GM18951 (cell line): ENCODE measurements around the gene FASTK.
"Not testable (repeated sequence)": the region's sequence is repeated elsewhere in the genome, so short reads cannot be mapped to it uniquely, and the experiment has no call there.

Source experiments
- POLR2A ChIP-seq: IDR thresholded peaks from 4 replicates; pipeline ENCODE4 v1.6.1; 2011; ENCODE audit warnings: mild to moderate bottlenecking; ENCODE audit not compliant: insufficient read length, insufficient read depth; ENCODE audit errors: extremely low read depth
- in situ Hi-C: fragments of 300-500 bp; cut with MboI; formaldehyde crosslinking; loops from one replicate; pipeline ENCODE4 v1.12.0; 2022; ENCODE audit warnings: low sequenced_read_pairs, mixed read lengths, inconsistent platforms; ENCODE audit not compliant: unreplicated experiment

The FASTK gene

DNA sequence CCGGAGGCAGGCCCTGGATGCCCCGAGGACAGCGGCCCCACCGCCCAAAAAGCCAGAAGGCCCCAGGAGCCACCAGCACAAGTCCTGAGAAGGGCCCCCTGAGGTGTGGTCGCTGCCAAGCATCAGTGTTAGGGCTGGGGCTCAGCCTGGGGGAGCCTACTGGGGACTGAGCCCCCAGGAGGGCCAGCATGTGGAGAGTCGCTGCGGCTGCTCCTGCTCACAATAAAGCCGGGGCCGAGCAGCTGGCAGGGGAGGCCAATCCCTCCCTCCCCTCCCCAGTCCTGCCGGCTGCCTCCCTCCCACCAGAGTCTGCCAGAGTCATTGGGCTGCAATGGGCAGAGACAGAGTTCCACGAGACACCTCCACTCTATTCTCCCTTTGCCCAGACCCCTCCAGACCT, 35.3 kb downstream of the FASTK start:
- TF ChIP-seq POLR2A: no peak

DNA sequence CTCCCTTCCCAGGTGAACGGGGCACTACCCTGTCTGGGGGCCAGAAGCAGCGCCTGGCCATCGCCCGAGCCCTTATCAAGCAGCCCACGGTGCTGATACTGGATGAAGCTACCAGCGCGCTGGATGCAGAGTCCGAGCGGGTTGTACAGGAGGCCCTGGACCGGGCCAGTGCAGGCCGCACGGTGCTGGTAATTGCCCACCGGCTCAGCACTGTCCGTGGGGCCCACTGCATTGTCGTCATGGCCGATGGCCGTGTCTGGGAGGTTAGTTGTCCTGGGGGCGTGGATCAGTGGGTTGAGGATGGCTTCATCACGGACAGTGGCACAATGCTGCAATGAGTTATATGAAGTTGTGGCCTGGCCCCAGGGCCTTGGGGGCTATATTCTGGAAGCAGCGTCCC, 36.6 kb downstream of the FASTK start:
- in situ Hi-C loops: no loop called here
- no peak for TF ChIP-seq POLR2A

More for the DNA sequence above, 35.3 kb downstream of the FASTK start:
- in situ Hi-C loops: no loop called here

DNA sequence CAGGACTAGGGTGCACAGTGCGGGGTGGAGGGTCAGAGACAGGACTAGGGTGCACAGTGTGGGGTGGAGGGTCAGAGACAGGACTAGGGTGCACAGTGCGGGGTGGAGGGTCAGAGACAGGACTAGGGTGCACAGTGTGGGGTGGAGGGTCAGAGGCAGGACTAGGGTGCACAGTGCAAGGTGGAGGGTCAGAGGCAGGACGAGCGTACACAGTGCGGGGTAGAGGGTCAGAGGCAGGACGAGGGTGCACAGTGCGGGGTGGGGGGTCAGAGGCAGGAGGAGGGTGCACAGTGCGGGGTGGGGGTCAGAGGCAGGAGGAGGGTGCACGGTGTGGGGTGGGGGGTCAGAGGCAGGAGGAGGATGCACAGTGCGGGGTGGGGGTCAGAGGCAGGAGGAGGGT, 37.2 kb downstream of the FASTK start:
- in situ Hi-C loops: not testable (repeated sequence)

DNA sequence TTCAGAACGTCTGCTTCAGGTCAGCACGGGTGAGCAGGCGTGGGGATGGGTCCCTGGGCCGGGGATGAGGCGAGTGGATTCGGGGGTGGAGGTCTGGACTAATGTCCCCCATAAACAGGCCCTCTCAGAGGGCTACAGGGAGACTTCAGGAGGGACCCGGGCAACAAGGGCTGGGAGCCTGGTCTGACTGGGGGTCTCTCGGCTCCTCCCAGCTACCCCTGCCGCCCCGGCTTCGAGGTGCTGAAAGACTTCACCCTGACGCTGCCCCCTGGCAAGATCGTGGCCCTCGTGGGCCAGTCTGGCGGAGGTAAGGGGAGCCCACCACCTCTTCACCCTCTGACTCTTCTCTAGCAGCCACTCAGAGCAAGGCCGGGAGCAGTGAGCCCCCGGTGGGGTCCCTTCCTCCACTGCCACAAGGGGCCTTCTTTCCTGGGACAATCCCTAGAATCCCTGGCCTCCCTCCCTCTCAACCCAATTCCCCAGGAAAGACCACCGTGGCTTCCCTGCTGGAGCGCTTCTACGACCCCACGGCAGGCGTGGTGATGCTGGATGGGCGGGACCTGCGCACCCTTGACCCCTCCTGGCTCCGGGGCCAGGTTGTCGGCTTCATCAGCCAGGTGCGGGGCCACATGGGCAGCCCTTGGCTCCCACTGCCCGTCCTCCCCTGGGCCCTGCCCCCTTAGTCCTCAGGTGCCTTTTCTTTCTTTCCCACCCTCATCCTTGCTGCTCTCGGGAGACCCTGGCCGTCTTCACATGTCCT, 39.8 kb downstream of the FASTK start:
- in situ Hi-C loops: no loop called here
- no peak for TF ChIP-seq POLR2A

DNA sequence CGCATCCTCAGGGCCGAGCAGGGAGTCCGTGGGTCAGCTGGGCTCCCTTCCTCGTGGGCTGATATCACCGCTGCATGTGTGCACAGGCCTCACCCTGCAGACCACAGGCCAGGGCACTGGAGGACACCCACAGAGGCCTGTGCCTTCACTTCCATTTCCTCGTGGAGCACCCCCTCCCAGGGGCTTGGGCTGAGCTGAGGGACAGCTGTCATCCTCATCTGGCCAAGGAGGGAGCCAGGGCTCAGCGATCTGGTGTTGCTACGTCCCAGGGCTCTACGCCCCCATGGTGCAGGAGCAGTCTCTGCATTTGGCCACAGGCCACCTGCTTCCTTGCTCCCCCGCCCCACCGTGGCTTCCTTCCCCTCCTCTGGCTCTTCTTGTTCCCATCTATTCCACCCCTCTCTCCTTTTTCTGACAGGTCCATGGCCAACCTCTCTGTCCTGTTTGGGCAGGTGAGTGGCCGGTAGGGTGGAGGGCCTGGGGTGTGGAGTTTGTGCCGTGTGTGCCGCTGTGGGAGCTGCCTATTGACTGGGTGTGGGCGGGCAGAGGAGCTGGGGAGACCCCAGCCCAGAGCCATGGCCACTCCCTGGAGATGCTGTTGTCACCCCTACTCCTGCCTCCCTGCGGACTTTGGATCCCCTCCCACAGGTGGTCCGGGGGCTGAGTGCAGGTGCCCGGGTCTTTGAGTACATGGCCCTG, 40.6 kb downstream of the FASTK start:
- in situ Hi-C loops: no loop called here
- no peak for TF ChIP-seq POLR2A

DNA sequence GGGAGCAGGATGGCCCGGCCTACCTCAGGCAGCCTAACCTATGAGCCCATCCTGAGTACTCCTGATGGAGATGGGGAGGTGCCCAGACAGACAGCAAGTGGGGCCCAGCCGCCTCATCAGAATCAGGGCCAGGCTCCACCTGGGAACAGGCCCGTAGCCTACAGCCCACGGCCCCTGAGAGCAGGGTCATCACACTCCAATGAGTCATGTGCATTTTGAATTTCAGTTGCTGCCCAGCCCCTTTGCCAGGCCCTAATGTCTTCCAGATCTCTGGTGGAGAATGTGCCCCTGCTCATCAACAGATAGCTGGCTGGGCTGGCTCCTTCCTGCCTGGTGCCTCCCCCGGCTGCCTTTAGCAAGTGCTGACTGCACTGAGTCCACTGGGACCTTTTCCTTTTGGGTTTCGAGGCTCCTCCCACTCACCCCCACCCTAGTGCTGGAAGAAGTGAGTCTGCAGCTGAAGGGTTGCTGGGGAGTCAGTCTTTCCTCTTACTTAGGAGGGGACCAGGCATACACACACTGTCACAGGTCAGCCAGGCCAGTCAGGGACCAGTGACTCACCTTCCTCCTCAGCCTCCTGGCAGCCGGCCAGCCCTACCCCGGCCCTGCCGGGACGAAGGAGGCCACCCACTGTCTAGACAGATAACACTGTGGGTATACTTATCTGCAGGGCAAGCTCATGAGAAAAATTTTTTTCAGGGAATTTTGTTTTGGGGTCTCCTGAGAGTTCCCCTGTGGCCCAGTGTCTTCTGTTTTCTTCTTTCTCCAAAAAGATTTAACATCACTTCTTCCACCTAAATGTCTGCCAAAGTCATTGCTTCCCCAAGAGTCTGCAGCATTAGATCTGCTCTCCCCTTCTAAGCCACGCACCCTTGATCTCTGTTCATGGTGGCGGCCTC, 41.4 kb downstream of the FASTK start:
- no peak for TF ChIP-seq POLR2A
- in situ Hi-C loops: no loop called here

DNA sequence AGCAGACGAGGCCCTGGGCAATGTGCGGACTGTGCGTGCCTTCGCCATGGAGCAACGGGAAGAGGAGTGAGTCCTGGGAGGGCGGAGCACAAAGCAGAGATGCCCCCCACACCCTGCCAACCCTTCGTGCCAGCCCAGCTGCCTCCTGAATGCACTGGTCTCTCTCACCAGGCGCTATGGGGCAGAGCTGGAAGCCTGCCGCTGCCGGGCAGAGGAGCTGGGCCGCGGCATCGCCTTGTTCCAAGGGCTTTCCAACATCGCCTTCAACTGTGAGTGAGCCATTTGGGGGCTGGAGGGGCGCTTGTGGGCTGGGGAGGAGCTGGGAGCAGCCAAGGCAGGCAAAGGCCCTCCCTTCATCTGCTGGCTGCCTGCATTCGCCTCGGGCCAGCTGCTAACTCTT, 44.7 kb downstream of the FASTK start:
- in situ Hi-C loops: no loop called here
- no peak for TF ChIP-seq POLR2A

DNA sequence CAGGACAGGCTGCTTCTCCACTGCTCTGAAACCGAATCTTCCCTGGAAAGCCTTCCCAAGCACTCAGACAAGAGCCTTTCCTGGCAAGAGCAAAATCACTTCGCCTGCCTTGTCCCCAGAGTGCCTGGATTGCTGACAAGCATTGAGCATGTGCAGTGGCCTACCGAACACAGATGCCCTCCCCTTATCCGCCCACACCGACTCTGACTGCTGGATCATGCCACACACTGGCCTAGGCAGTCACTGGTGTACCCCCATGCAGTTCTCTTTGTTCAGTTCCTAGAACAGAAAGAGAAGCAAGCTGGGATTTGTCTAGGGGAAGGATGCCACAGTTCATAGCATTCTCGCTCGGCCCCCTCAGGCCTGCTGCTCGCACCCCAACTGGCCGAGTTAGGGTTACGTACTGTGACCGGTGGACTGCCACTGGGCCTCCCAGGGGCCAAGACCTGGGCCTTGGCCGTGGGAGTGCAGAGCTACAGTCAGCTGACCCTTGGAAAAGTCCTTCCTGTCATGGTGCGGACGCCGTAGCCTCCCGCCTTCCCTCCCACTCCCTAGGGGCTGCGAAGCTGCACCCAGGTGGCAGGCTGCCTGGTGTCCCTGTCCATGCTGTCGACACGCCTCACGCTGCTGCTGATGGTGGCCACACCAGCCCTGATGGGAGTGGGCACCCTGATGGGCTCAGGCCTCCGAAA, 45.4 kb downstream of the FASTK start:
- in situ Hi-C loops: no loop called here
- no peak for TF ChIP-seq POLR2A

DNA sequence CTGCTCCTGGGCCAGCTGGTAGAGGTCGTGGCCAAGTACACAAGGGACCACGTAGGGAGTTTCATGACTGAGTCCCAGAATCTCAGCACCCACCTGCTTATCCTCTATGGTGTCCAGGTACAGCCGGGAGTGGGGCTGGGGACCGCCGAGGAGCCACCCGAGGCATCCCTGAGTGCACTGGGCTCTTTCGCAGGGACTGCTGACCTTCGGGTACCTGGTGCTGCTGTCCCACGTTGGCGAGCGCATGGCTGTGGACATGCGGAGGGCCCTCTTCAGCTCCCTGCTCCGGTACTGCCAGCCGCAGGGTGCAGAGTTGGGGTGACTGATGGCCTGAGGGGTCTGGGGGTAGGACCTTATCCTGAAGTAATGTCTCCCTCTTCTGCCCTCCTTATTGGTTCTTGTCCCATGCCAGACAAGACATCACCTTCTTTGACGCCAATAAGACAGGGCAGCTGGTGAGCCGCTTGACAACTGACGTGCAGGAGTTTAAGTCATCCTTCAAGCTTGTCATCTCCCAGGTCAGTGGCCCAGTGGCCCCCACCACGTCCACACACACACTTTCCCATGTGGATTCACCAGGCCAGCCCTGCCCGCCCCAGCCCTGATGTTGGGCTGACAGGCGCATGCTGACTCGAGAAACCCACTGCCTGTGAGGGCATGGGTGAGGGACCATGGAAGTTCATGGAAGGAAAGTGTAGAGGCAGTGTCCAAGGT, 46.1 kb downstream of the FASTK start:
- TF ChIP-seq POLR2A: no peak
- in situ Hi-C loops: no loop called here

DNA sequence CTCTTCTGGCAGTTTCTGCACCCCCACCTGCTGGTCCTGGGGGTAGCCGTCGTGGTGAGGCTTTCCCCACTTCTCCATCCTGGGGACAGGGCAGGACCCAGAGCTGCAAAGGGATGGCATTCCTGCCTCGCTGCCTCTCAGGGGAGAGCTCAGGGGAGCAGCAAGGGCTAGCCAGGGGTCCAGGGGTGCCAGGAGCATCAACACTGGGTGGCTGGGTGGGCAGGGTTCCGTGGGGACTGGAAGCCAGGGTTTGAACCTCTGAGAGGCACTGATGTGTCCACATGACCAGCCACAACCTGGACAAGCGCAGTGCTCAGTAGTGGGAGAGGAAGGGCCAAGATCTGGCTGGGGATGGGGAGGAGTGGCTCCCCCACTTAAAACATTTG, 46.8 kb downstream of the FASTK start:
- in situ Hi-C loops: no loop called here

DNA sequence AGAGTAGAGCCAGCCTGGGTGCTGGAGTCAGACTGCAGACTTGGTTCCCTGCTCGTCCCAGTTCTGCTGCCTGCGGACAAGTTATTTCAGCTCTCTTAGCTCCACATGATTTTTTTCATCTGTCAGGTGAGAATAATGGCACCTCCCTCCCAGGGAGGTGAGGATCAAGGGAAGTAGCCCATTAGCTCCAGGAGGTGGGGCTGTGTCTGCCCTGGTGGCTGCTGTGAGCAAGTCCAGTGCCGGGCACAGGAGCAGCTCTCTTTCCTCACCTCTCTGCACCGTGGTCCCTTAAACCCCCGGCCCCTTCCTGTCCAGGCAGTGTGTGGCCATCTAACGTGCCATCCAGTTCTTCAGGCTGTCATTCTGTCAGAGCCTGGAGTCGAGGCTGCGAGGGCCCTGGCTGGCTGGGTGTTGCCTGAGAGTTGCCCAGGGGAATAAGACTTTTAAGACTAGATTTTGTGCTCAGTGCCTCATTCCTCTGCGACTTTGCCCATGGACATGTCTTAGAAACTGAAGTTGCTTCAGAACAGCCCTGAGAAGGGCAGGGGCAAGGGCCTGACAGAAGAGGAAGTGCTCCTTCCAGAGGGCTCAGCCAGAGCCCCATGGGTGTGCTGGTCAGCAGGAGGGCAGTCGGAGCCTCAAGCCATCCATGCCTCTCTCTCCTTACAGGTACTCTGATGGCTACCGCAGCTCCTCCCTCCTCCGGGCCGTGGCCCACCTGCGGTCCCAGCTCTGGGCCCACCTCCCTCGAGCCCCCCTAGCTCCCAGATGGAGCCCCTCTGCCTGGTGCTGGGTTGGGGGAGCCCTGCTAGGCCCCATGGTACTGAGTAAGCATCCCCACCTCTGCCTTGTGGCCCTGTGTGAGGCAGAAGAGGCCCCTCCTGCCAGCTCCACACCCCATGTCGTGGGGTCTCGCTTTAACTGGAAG, 47.4 kb downstream of the FASTK start:
- in situ Hi-C loops: no loop called here
- TF ChIP-seq POLR2A: no peak

More for the DNA sequence above, 46.8 kb downstream of the FASTK start:
- no peak for TF ChIP-seq POLR2A

DNA sequence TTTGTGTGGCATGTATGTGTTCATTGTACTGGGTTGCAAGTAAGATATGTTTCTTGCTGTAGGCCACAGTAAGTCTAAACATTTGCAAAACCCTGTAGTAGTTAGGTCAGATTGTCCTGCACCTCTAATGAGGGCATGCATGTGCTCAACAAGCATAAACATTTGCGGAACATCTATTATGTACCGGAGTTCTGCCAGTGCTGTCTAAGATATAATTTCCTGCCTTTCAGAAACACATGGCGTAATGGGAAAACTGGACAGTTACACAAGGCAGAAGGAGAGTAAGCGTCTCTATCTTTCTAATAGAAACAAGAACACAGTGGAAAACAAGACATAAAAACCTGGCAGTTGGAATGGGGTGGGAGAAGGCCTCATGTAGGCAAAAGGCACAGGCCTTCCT, 49.6 kb downstream of the FASTK start:
- in situ Hi-C loops: no loop called here
- no peak for TF ChIP-seq POLR2A
